GM23248 (cell line): ENCODE measurements around the gene FBN1. TPM values are rescaled to one million over a fixed set of nuclear protein-coding genes. Genes with fewer than 3 reads are reported as not detected.

ENCODE experiments used
- DNase-seq: peaks from one replicate; pipeline ENCODE4 v3.0.0-alpha.2; 2015
- H2AFZ ChIP-seq: fragments of 200-600 bp; sonication (generic); 2 replicates; pipeline ENCODE4 v1.6.1; 2016; ENCODE audit warnings: antibody characterized with exemption
- H3F3A ChIP-seq: fragments of 200-600 bp; sonication (generic); 2 replicates; pipeline ENCODE4 v1.6.1; 2016; ENCODE audit warnings: mild to moderate bottlenecking, antibody characterized with exemption, mixed run types; ENCODE audit not compliant: insufficient read depth
- H3K27ac ChIP-seq: fragments of 200-600 bp; sonication (generic); 2 replicates; pipeline ENCODE4 v1.5.1; 2016; ENCODE audit warnings: mild to moderate bottlenecking
- H3K27me3 ChIP-seq: fragments of 200-600 bp; sonication (generic); replicated peaks from 2 replicates; pipeline ENCODE4 v1.6.1; 2016; ENCODE audit warnings: mild to moderate bottlenecking; ENCODE audit not compliant: insufficient read depth
- H3K36me3 ChIP-seq: fragments of 200-600 bp; sonication (generic); 2 replicates; pipeline ENCODE4 v1.6.1; 2016; ENCODE audit warnings: low read depth, mild to moderate bottlenecking
- H3K4me1 ChIP-seq: fragments of 200-600 bp; sonication (generic); 2 replicates; pipeline ENCODE4 v1.6.1; 2016; ENCODE audit warnings: mild to moderate bottlenecking; ENCODE audit not compliant: insufficient read depth
- H3K4me2 ChIP-seq: fragments of 200-600 bp; sonication (generic); one replicate; pipeline ENCODE4 v1.6.1; 2016; ENCODE audit warnings: mild to moderate bottlenecking; ENCODE audit not compliant: unreplicated experiment
- H3K4me3 ChIP-seq: fragments of 200-600 bp; sonication (generic); 2 replicates; pipeline ENCODE4 v1.5.1; 2016; ENCODE audit warnings: mild to moderate bottlenecking
- H3K79me2 ChIP-seq: fragments of 200-600 bp; sonication (generic); 2 replicates; pipeline ENCODE4 v1.6.1; 2016; ENCODE audit warnings: mild to moderate bottlenecking; ENCODE audit not compliant: insufficient read depth
- H3K9ac ChIP-seq: fragments of 200-600 bp; sonication (generic); 2 replicates; pipeline ENCODE4 v1.6.1; 2016; ENCODE audit warnings: mild to moderate bottlenecking
- H3K9me2 ChIP-seq: fragments of 200-600 bp; sonication (generic); 2 replicates; pipeline ENCODE4 v1.6.1; 2016; ENCODE audit warnings: mixed run types, mild to moderate bottlenecking, moderate library complexity; ENCODE audit not compliant: insufficient read depth
- H3K9me3 ChIP-seq: fragments of 200-600 bp; sonication (generic); one replicate; pipeline ENCODE4 v1.6.1; 2017; ENCODE audit warnings: low read depth
- H4K20me1 ChIP-seq: fragments of 200-600 bp; sonication (generic); 2 replicates; pipeline ENCODE4 v1.6.0; 2016; ENCODE audit not compliant: insufficient read depth
- EZH2 ChIP-seq: fragments of 200-600 bp; sonication (generic); IDR thresholded peaks from 2 replicates; pipeline ENCODE4 v1.6.1; 2018; ENCODE audit warnings: antibody characterized with exemption, mild to moderate bottlenecking; ENCODE audit not compliant: insufficient read depth, poor library complexity, severe bottlenecking
- EZH2phosphoT487 ChIP-seq: fragments of 200-600 bp; sonication (generic); IDR thresholded peaks from 2 replicates; pipeline ENCODE4 v1.6.1; 2018; ENCODE audit warnings: antibody characterized with exemption, moderate library complexity, mild to moderate bottlenecking, low read depth; ENCODE audit not compliant: insufficient read depth
- WGBS, 2 experiments: methylation state at CpG; one replicate each; pipeline ENCODE4 v1.1.6; 2015 to 2017; ENCODE audit warnings: low lambda C conversion rate in 2 of 2, low coverage in 1 of 2; ENCODE audit errors: missing lambda C conversion rate in 2 of 2; 5-methylcytosine and 5-hydroxymethylcytosine counted together
- in situ Hi-C: fragments of 300-500 bp; cut with MboI; formaldehyde crosslinking; loops from 2 replicates; pipeline ENCODE4 v1.15.0; 2020
- polyA plus RNA-seq: library from polyadenylated mRNA; unstranded; fragments of >200 nt; fragmentation: Nextera tagmentation; extraction: Ambion mirVana; gene quantifications from 2 replicates; pipeline ENCODE4 v1.2.1, GENCODE V29; 2016
- total RNA-seq: library from RNA; depleted of rRNA; stranded (reverse); fragments of >200 nt; shearing (Covaris generic); gene quantifications from 2 replicates; pipeline ENCODE4 v1.2.3, GENCODE V29; 2014

The FBN1 gene
- total and polyA plus RNA-seq, 2 experiments from 2014 or later, result 374 to 1,478 TPM

DNA sequence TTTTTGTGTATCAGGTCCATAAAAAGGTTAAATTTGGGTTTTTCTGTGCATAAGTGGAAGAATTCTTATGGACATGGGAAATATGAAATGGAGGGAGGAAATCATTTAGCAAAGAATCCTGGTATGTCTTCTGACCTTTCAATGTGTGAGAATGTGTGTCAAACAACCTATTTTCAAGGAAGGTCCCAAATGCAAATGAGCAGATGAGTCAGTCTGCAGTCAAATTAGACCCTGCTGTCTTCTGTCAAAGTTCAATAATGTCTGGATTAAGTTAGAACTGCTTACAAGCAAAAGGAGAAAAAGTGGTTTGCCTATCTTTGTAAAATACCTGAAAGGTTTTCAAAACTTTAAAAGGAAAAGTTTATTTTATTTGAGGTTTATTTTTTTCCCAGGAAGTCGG, 15.3 kb downstream of the FBN1 start:
- Histone ChIP-seq H4K20me1 (no peaks in the 10 kb centered on the region), H3K36me3 (peaks cover 26% of the 10 kb centered on the region), H3F3A (peaks cover 100% of the 10 kb centered on the region), H2AFZ (no peak overlapping the region), H3K4me1 (peaks cover 97% of the 10 kb centered on the region), H3K27me3 (no peaks in the 10 kb centered on the region), H3K4me2 (peak overlapping the region; percentile 51), H3K27ac (peak overlapping the region; percentile 86), H3K9me3 (no peaks in the 10 kb centered on the region), H3K79me2 (peaks cover 97% of the 10 kb centered on the region), H3K9me2 (no peaks in the 10 kb centered on the region), H3K4me3 (0 out of 2 replicates have a peak overlapping the region, but pooled peaks have one; percentile 10), H3K9ac (peak overlapping the region; percentile 38)
- peak; percentile 42 for DNase-seq
- 21 to 22% methylated on average over 1 of the region's 1 CpG for WGBS, 2 experiments
- TF ChIP-seq EZH2, result no peak
- TF ChIP-seq EZH2phosphoT487, result no peak
- in situ Hi-C loops, result loop anchor here (25.0 kb wide), 2 partner anchors 93 to 268 kb away; no protein-coding TSS in a partner anchor

DNA sequence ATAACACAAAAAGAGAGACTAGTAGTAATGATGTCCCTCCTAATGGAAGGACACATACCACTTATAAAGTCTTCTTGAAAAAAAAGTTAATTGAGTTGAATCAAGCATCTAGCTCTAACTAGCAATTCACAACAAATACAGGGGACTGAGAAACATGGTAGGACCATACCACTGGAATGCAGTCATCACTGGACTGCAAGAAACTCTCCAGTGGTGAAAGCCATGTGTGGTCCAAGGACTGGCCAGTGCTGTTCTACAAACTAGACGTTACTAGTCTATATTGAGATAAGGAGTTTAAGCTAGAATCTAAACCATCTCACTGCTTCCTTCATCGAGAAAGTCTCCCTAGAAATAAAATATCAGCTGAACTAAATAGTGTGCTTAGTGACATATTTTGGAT, 16.7 kb downstream of the FBN1 start:
- Histone ChIP-seq H3K9me2 (no peaks in the 10 kb centered on the region), H4K20me1 (no peaks in the 10 kb centered on the region; the same call in 1 of the 2 replicates), H3K4me1 (peaks cover 98% of the 10 kb centered on the region), H3K36me3 (peaks cover 28% of the 10 kb centered on the region), H2AFZ (no peak overlapping the region), H3K79me2 (peaks cover 97% of the 10 kb centered on the region), H3F3A (peaks cover 100% of the 10 kb centered on the region), H3K4me2 (peak overlapping the region; percentile 51), H3K27me3 (no peaks in the 10 kb centered on the region), H3K9me3 (no peaks in the 10 kb centered on the region), H3K9ac (0 out of 2 replicates have a peak overlapping the region, but pooled peaks have one; percentile 67), H3K4me3 (no peak overlapping the region), H3K27ac (peak overlapping the region; percentile 86)
- peak; percentile 61 for DNase-seq
- 50 to 58% methylated on average over 2 of the region's 2 CpGs for WGBS, 2 experiments
- no peak for TF ChIP-seq EZH2phosphoT487
- no peak for TF ChIP-seq EZH2
- in situ Hi-C loops, result loop anchor here (25.0 kb wide), 2 partner anchors 92 to 267 kb away; no protein-coding TSS in a partner anchor

DNA sequence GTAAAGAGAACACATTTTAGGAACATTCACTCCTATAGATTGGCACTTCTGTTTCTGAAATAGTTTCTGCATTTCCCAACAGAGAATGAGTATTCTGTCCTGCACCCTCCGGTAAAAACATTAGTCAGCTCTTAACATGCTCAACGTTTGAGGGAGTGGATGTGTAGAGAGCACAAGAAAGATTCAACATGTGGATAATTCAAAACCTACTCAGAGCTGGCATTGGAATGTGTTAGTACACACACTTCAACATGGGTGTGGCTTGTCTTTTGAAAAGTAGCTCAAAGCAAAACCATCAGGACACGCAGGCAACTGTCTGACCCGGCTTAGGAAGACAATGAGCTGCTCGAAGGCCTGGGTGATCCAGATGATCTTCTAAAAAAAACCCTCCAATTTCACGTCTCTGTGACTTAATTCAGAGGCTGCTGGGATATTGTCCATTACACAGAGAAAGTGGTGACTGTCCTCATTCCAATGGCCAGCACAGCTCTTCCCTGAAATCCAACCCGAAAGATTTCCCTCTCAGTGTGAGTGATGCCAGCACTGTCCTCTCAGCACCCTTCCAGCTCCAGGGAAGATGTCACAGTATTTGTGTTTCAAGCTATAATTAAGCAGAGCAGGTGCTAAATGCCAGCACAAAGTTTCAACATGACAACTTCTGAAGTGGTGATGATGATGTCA, 18.1 kb downstream of the FBN1 start:
- H3K4me3 ChIP-seq, result peak overlapping the region; percentile 19
- peaks cover 24% of the 10 kb centered on the region for H3K36me3 ChIP-seq
- H3K27me3 ChIP-seq, result no peaks in the 10 kb centered on the region
- peak overlapping the region; percentile 86 for H3K27ac ChIP-seq
- H3K4me1 ChIP-seq, result peaks cover 98% of the 10 kb centered on the region
- peaks cover 10% of the 10 kb centered on the region for H4K20me1 ChIP-seq
- peaks cover 100% of the 10 kb centered on the region for H3F3A ChIP-seq
- peaks cover 97% of the 10 kb centered on the region for H3K79me2 ChIP-seq
- TF ChIP-seq EZH2phosphoT487, result no peak
- TF ChIP-seq EZH2, result no peak
- peak; percentile 95 for DNase-seq
- peak overlapping the region; percentile 68 for H3K4me2 ChIP-seq
- H2AFZ ChIP-seq, result no peak overlapping the region
- H3K9ac ChIP-seq, result peak overlapping the region; percentile 67
- 3% methylated on average over 7 of the region's 7 CpGs for WGBS, 2 experiments
- H3K9me3 ChIP-seq, result no peaks in the 10 kb centered on the region
- H3K9me2 ChIP-seq, result no peaks in the 10 kb centered on the region
- in situ Hi-C loops, result loop anchor here (25.0 kb wide), 2 partner anchors 90 to 265 kb away; no protein-coding TSS in a partner anchor

GRCh38 chr15:48625126-48625525, 20.4 kb downstream of the FBN1 start:
- Histone ChIP-seq H4K20me1 (peaks cover 10% of the 10 kb centered on the region), H3K9ac (peak overlapping the region; percentile 67; the same call in 1 of the 2 replicates)

More at GRCh38 chr15:48625126-48625525, 20.4 kb downstream of the FBN1 start:
- no peaks in the 10 kb centered on the region for H3K9me3 ChIP-seq
- 100% methylated on average over 2 of the region's 2 CpGs for WGBS, 2 experiments
- H3K4me3 ChIP-seq, result no peak overlapping the region
- DNase-seq, result no peak
- no peak overlapping the region for H2AFZ ChIP-seq
- H3F3A ChIP-seq, result peaks cover 98% of the 10 kb centered on the region
- peaks cover 24% of the 10 kb centered on the region for H3K36me3 ChIP-seq
- TF ChIP-seq EZH2phosphoT487 (no peak), EZH2 (no peak)
- H3K27me3 ChIP-seq, result no peaks in the 10 kb centered on the region
- H3K4me1 ChIP-seq, result peaks cover 91% of the 10 kb centered on the region
- in situ Hi-C loops, result loop anchor here (25.0 kb wide), 2 partner anchors 88 to 263 kb away; no protein-coding TSS in a partner anchor
- no peaks in the 10 kb centered on the region for H3K9me2 ChIP-seq
- peak overlapping the region; percentile 68 for H3K4me2 ChIP-seq
- peak overlapping the region; percentile 86 for H3K27ac ChIP-seq
- H3K79me2 ChIP-seq, result peaks cover 97% of the 10 kb centered on the region
